NT2/D1 (cell line): Measurements from ENCODE around the gene FAM237B.

Experiments
- DNase-seq: peaks from one replicate; pipeline ENCODE4 v3.0.0-alpha.2; 2011; ENCODE audit warnings: low read depth, low spot score
- H3K27me3 ChIP-seq: 2 replicates; pipeline ENCODE4 v1.6.0; 2011; ENCODE audit warnings: mild to moderate bottlenecking; ENCODE audit not compliant: insufficient read length, insufficient read depth
- H3K36me3 ChIP-seq: 2 replicates; pipeline ENCODE4 v1.6.1; 2011; ENCODE audit warnings: mild to moderate bottlenecking, low read length, mixed read lengths; ENCODE audit not compliant: insufficient read depth, insufficient read length
- H3K4me1 ChIP-seq: 2 replicates; pipeline ENCODE4 v1.5.1; 2011; ENCODE audit not compliant: insufficient read depth, insufficient read length
- H3K4me3 ChIP-seq: 2 replicates; pipeline ENCODE4 v1.5.1; 2011; ENCODE audit warnings: low read depth; ENCODE audit not compliant: insufficient read length
- H3K9ac ChIP-seq: 2 replicates; pipeline ENCODE4 v1.6.0; 2011; ENCODE audit warnings: low read depth; ENCODE audit not compliant: insufficient read length
- H3K9me3 ChIP-seq: 2 replicates; pipeline ENCODE4 v1.5.1; 2011; ENCODE audit warnings: mild to moderate bottlenecking, low read length; ENCODE audit not compliant: insufficient read depth
- SUZ12 ChIP-seq: IDR thresholded peaks from 2 replicates; pipeline ENCODE4 v1.6.1; 2011; ENCODE audit not compliant: insufficient read length, insufficient read depth; ENCODE audit errors: extremely low read depth
- YY1 ChIP-seq: IDR thresholded peaks from 2 replicates; pipeline ENCODE4 v1.6.1; 2011; ENCODE audit not compliant: insufficient read length, insufficient read depth
- ZNF274 ChIP-seq: IDR thresholded peaks from 2 replicates; pipeline ENCODE4 v1.6.1; 2011; ENCODE audit warnings: mild to moderate bottlenecking, low read depth, low read length

The FAM237B gene

DNA sequence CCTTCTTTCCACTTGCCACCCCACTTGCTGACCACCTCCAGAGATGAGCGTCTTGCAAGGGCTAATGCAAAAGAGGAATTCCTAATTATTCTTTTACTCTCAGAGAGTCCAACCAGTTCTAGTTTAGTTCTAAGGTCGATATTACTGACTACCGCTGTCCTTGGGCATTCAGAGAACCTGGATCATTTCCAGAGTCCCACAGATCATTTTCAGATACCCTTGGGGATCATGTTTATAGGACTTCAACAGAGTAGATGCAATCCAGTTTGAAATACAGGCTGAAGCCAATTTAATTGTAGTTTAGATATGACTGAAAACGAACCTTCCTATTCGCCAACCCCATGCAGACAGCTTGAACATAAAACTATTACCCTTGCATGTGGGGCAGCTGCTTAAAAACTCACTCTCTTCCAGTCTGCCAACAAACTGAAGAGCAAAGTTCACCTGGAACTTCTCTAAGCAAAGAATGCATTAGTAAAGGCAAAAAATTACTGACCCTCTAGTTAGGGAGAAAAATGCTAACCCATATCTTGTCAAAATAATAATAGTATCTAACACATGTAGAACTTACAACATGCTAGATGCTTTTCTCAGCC is 53.7 kb downstream of the FAM237B start:
- TF ChIP-seq ZNF274 (no peak), SUZ12 (no peak), YY1 (no peak)

DNA sequence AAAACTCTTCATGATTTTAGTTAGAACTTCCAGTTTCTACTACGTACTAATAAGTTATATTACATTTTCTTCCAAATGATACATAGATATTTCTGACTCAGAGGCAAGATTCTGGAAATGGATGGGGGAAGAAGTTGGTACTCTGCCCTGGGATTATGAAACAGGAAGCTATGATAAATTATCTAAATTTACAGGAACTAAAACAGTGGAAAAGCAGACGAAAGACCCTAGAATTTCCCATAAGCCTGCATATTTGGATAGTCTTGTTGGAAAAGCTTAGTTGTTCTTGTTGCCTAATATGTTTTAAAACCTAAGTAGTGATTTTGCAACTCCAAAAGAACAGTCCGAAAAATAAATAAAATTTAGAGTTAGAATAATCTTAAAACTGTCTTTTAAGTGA is 54.3 kb downstream of the FAM237B start:
- H3K36me3 ChIP-seq = no peaks in the 10 kb centered on the region
- no peaks in the 10 kb centered on the region for H3K27me3 ChIP-seq
- no peak for DNase-seq
- no peaks in the 10 kb centered on the region for H3K4me1 ChIP-seq
- H3K9ac ChIP-seq = no peak overlapping the region
- no peaks in the 10 kb centered on the region for H3K9me3 ChIP-seq
- TF ChIP-seq ZNF274 (no peak), SUZ12 (no peak), YY1 (no peak)
- H3K4me3 ChIP-seq = no peak overlapping the region

More for the DNA sequence above, 53.7 kb downstream of the FAM237B start:
- H3K27me3 ChIP-seq = no peaks in the 10 kb centered on the region
- no peaks in the 10 kb centered on the region for H3K4me1 ChIP-seq
- no peaks in the 10 kb centered on the region for H3K36me3 ChIP-seq
- no peak overlapping the region for H3K9ac ChIP-seq
- DNase-seq = no peak
- H3K4me3 ChIP-seq = no peak overlapping the region
- H3K9me3 ChIP-seq = no peaks in the 10 kb centered on the region
